Measurements from ENCODE around the gene GMCL1. TPM values are rescaled to one million over a fixed set of nuclear protein-coding genes. Genes with fewer than 3 reads are reported as not detected.

The GMCL1 gene
- total RNA-seq, 1 experiment from 2014 or later, result 21.6 TPM

DNA sequence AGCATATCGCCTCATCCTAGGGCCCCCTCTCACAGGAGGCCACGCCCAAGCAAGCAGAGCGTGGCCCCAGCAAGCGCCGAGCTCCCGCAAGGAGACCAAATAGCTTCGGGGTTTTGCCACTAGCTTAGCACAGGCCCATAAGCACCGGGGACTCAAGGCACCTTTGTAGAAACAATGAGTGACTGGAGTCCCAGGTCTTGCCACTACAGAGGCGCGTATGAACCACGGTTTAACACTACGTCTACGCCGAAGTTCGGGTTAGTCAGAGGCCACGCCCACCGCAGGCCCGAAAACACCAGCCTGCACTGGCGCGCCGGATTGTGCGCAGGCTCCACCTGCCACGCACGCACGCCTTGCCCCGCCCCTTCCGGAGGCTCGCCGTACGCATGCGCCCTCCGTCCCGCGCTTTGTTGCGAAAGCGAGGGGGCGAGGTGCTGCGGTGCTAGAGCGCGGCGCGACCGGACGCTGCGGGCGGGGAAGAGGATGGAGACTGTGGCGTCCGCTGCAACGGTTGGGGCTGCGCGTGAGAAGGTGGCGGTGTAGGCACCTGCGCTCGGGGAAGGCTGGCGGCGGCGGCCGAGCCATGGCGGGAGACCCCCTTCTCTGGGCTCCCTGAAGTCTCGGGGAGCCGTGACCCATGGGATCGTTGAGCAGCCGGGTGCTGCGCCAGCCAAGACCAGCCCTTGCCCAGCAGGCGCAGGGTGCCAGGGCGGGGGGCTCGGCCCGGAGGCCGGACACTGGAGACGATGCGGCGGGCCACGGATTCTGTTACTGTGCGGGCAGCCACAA lies at the start of gene GMCL1 (continued):
- TF ChIP-seq, protein P1, sequence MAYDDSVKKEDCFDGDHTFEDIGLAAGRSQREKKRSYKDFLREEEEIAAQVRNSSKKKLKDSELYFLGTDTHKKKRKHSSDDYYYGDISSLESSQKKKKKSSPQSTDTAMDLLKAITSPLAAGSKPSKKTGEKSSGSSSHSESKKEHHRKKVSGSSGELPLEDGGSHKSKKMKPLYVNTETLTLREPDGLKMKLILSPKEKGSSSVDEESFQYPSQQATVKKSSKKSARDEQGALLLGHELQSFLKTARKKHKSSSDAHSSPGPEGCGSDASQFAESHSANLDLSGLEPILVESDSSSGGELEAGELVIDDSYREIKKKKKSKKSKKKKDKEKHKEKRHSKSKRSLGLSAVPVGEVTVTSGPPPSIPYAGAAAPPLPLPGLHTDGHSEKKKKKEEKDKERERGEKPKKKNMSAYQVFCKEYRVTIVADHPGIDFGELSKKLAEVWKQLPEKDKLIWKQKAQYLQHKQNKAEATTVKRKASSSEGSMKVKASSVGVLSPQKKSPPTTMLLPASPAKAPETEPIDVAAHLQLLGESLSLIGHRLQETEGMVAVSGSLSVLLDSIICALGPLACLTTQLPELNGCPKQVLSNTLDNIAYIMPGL (CRISPR knock-in tag; IDR thresholded peaks at IDR 0.05), result peak; percentile 91

- POLR2A ChIA-PET, result interaction anchor here (0.6 kb wide), 1 partner anchor 131 kb away, joined by 6 read pairs; no protein-coding TSS in a partner anchor
- Mint-ChIP-seq H3K27me3 (ENCODE audit: low read depth) (no peaks in the 10 kb centered on the region), H3K36me3 (peaks cover 9% of the 10 kb centered on the region), H3K9me3 (peaks cover 12% of the 10 kb centered on the region), H3K4me1 (peaks cover 45% of the 10 kb centered on the region), H3K27ac (no peak overlapping the region), H3K4me3 (no peak overlapping the region)
- no peak for TF ChIP-seq PRRX2 (CRISPR knock-in tag; IDR thresholded peaks at IDR 0.05)
- TF ChIP-seq STAT6 (CRISPR knock-in tag; conservative IDR thresholded peaks at IDR 0.05; ENCODE audit: low read depth), result no peak
- TF ChIP-seq, protein P1 (CRISPR knock-in tag; IDR thresholded peaks at IDR 0.05), result no peak
- no peak for TF ChIP-seq ATF1 (CRISPR knock-in tag; IDR thresholded peaks at IDR 0.05)
- TF ChIP-seq RORB (CRISPR knock-in tag; IDR thresholded peaks at IDR 0.05), result no peak
- no peak for TF ChIP-seq CREM (CRISPR knock-in tag; IDR thresholded peaks at IDR 0.05)
- TF ChIP-seq ZNF425 (CRISPR knock-in tag; conservative IDR thresholded peaks at IDR 0.05), result no peak
- no peak for TF ChIP-seq KAT7 (CRISPR knock-in tag; IDR thresholded peaks at IDR 0.05; ENCODE audit: borderline replicate concordance)
- TF ChIP-seq ESRRA (CRISPR knock-in tag; IDR thresholded peaks at IDR 0.05; ENCODE audit: borderline replicate concordance), result no peak
- no peak for TF ChIP-seq ZNF416 (CRISPR knock-in tag; IDR thresholded peaks at IDR 0.05)
- no peak for DNase-seq (ENCODE audit: low spot score)
- CTCF ChIA-PET, result interaction anchor here (1.4 to 2.1 kb wide), 2 partner anchors 36 to 56 kb away, joined by 4 to 15 read pairs; no protein-coding TSS in a partner anchor
- no peak for ATAC-seq
These were observed 48.5 kb upstream of the GMCL1 start for GRCh38 chr2:69780921-69781320.

GRCh38 chr2:69781321-69782248 lies 47.9 kb upstream of the GMCL1 start:
- ChIA-PET POLR2A (interaction anchor here (0.6 kb wide), 1 partner anchor 132 kb away, joined by 6 read pairs; no protein-coding TSS in a partner anchor), CTCF (interaction anchor here (0.8 to 2.1 kb wide), 3 partner anchors 28 to 57 kb away, joined by 3 to 15 read pairs (median 4); no protein-coding TSS in a partner anchor)
- TF ChIP-seq, protein P2, sequence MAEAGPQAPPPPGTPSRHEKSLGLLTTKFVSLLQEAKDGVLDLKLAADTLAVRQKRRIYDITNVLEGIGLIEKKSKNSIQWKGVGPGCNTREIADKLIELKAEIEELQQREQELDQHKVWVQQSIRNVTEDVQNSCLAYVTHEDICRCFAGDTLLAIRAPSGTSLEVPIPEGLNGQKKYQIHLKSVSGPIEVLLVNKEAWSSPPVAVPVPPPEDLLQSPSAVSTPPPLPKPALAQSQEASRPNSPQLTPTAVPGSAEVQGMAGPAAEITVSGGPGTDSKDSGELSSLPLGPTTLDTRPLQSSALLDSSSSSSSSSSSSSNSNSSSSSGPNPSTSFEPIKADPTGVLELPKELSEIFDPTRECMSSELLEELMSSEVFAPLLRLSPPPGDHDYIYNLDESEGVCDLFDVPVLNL (CRISPR knock-in tag; IDR thresholded peaks at IDR 0.05; ENCODE audit: borderline replicate concordance, low read depth), result no peak
- TF ChIP-seq PRRX2 (CRISPR knock-in tag; IDR thresholded peaks at IDR 0.05) (no peak), TEAD4 (CRISPR knock-in tag; IDR thresholded peaks at IDR 0.05) (no peak), GABPB1 (CRISPR knock-in tag; IDR thresholded peaks at IDR 0.05) (peak; percentile 78; the same call in 1 of the 2 replicates)
- no peaks in the 10 kb centered on the region for H3K27me3 Mint-ChIP-seq (ENCODE audit: low read depth)
- no peak overlapping the region for H3K4me3 Mint-ChIP-seq
- H3K36me3 Mint-ChIP-seq, result peaks cover 3% of the 10 kb centered on the region
- peaks cover 6% of the 10 kb centered on the region for H3K9me3 Mint-ChIP-seq
- DNase-seq (ENCODE audit: low spot score) (no peak), ATAC-seq (peak; percentile 29; the same call in 1 of the 2 replicates)
- peaks cover 43% of the 10 kb centered on the region for H3K4me1 Mint-ChIP-seq
- peak overlapping the region; percentile 75 for H3K27ac Mint-ChIP-seq
